ENCODE results near the gene IMMP2L. TPM values are rescaled to one million over a fixed set of nuclear protein-coding genes. Genes with fewer than 3 reads are reported as not detected.
"Not testable (repeated sequence)": the region's sequence is repeated elsewhere in the genome, so short reads cannot be mapped to it uniquely, and the experiment has no call there.

Gene IMMP2L
- 14.8 TPM for total RNA-seq

- DNase-seq, result peak; percentile 85
Observed at GRCh38 chr7:111561904-111562732, at the start of gene IMMP2L. TSS of gene IMMP2L (minus strand) at chr7:111562492.

- not testable (repeated sequence) for DNase-seq
Observed at GRCh38 chr7:111609483-111610254, 47.4 kb upstream of the IMMP2L start.

DNA sequence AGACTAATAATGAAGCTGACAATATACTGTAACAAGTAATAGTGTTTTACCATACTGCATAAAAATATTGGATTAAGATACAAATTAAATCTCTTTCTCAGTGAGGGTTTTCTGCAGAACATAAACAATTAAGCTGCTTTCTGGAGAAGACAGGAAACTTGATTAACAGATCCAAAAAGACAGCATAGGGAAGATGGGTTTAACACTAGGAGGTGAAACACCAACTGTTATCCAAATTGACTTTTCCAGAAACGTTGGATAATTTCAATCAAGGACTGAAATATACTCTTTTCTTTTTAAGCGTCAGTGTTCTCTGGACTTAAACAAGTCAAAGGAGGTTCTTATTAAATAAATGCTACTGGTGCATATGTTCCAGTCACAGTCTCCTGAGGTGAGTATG lies 45.3 kb upstream of the IMMP2L start:
- no peak for DNase-seq

GRCh38 chr7:111605246-111605645 lies 43.0 kb upstream of the IMMP2L start:
- no peak for DNase-seq

GRCh38 chr7:111600091-111600490 lies 37.8 kb upstream of the IMMP2L start:
- no peak for DNase-seq

GRCh38 chr7:111595780-111596179 lies 33.5 kb upstream of the IMMP2L start:
- no peak for DNase-seq

DNA sequence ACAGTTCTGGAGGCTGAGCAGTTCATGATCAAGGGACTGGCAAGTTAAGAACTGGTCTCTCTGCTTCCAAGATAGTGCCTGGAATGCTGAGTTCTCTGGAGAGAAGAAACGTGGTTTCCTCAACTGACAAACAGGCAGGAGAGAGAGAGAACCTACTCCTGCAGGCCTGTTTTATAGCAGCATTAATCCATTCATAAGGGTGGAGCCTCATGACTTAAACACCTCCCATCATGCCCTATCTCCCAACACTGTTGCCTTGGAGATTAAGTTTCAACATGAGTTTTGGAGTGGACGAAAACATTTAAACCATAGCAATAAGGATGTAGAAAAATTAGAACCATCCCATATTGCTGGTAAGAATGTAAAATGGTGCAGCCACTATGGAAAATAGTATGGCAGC lies 32.3 kb upstream of the IMMP2L start:
- no peak for DNase-seq

- no peak for DNase-seq
Observed at GRCh38 chr7:111593343-111593742, 31.1 kb upstream of the IMMP2L start.

- DNase-seq, result no peak
Observed at GRCh38 chr7:111588065-111588433, 25.8 kb upstream of the IMMP2L start.

DNA sequence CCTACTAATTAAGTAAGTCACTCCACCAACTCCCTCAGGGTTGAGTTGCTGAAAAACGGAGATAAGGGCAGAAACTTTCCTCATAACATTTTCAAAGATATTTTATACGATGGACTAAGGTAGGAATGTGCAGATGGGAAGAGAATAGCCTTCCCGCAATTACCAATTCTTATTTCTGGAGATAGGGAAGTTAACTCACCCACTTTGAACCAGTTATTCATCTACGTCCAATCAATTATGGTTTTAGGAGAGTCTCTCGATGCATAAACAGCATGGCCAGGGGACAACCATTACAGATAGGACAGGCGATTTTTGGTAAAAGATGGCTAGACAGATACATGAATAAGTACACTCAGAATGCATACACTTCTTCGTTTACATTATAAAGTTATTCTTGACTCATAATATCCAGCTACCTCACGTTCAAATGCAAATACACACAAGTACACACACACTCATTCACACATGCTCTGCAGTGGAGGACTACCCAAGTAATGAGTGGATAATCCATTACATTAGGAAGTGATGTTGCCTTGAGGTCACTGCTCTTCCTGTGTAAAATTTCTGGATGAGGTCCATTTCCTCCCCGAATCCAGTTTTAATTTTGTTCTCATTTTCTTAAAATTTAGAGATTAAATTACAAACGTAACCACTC lies 25.2 kb upstream of the IMMP2L start:
- DNase-seq, result no peak

DNA sequence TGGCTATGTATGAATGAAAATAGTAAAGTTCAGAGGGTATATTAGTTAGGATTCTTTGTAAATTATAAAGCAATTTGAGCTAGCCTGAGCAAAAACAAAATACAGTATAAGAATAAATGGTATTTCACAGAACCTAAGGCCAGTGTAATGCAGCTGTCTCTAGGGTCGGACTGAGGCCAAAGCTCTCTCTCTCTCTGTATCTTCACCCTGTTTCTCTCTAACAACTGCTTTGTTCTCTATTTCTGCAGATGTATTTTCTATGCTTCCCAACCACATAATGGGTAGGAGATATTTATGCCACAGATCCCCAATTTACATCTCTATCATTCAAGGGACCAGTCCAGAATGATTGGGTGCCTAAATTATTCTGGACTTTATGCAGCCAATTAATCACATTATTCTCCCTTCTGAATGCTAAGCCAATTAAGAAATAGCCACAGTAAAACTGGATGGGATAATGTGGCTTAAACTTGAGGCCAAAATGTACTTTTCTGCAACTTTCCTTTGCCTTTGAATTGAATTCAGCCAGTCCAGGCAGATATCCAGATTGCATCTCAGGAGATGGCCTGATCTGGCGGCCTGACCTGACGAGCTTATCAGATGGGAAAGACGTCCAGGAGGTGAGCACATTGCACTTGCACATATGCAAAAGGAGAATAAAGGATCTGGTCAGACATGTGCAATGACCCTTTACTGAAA lies 24.6 kb upstream of the IMMP2L start:
- no peak for DNase-seq

- DNase-seq, result not testable (repeated sequence)
Observed at GRCh38 chr7:111581784-111582488, 19.6 kb upstream of the IMMP2L start.

- DNase-seq, result not testable (repeated sequence)
Observed at GRCh38 chr7:111581207-111581606, 18.9 kb upstream of the IMMP2L start.

- no peak for DNase-seq
Observed at GRCh38 chr7:111578754-111579153, 16.5 kb upstream of the IMMP2L start.

DNA sequence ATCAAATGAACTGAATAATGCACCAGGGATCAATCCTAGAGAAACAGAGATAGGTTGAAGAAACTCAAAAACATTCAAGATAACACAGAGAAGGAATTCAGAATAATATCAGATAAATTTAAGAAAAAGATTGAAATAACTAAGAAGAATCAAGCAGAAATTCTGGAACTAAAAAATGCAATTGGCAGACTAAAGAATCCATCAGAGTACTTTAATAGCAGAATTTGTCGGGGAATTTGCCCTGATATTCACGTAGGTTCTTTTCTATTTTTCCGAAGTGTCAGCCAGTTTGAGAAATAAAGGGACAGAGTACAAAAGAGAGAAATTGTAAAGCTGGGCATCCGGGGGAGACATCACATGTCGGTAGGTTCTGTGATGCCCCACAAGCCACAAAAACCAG lies 9.4 kb upstream of the IMMP2L start:
- DNase-seq, result no peak

GRCh38 chr7:111568870-111569462 lies 6.7 kb upstream of the IMMP2L start:
- no peak for DNase-seq

DNA sequence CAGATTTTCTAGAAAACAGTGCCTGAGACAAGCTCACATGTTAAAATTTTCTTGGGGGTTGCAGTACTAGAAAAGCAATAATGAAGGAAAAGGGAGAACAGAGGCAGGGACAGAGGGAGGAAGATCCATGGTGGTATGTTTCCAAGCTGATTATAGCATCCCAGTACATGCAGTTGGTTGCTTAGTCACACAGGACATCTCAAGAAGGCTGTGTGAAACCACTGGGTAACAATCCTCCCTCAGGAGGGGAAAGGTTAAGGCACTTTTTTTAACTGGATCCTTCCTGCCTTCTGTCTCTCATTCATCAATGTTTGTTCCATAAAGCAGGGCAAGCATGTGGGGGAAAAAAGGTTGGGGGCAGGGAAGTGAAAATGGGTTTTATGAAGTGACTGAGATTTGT lies 6.1 kb upstream of the IMMP2L start:
- no peak for DNase-seq

GRCh38 chr7:111564078-111564477 lies 1.8 kb upstream of the IMMP2L start:
- no peak for DNase-seq

GRCh38 chr7:111561654-111561903 lies 713 bp downstream of the IMMP2L start:
- no peak for DNase-seq

DNA sequence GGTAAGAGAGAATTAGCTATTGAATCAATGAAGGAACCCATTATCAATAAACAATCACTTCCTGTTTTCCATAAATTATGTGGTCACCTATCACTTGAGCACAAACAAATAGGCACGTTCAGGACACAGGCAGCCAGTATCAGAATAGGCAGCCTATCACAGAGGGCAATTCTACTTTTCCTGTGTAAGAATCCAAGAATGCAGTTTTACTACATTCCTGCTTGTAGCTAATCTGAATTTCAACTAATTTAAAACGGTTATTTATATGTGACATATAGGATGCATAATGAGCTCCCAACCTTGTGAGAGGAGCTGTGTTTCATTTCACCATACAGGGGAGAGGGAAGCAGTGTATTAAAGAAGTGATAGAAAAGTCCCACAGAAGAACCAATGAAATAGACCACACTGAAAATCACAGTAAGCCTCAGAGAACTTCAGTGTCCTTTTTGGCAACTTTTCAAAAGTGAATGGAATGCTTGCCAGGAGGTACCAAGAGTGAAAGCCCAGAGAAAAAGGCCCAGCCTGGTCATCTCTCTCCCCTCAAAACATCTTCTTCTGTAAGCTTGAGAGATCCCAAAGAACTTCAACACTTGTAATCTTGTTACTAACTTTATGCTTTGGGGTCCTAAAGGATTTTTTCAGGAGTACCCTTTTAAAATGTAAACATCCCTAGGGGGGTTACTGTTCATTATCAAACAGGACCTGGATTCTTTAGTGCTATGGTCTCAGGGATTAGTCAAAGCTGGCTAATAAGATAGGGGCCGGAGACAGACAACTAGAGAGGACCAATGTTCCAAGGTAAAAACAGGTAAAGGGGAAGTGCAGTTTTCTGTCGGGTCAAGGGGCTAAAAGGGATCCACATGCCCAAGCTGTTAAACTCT lies 1.3 kb downstream of the IMMP2L start:
- no peak for DNase-seq

GRCh38 chr7:111558991-111559390 lies 3.3 kb downstream of the IMMP2L start:
- no peak for DNase-seq

Data from occipital lobe (tissue), 2 donors.